ENCODE measurements around the gene ARPC5L. TPM values are rescaled to one million over a fixed set of nuclear protein-coding genes. Genes with fewer than 3 reads are reported as not detected.

Gene ARPC5L
- 10 to 100 TPM; 38.9 to 55.7 (median 53.6) TPM for polyA plus RNA-seq
- long read RNA-seq, donor 1, transcript ARPC5L-201 (4 exons, 1,325 nt) = major isoform, 42 of 67 reads
- long read RNA-seq, donor 1, partial matches to known transcripts = 23 of 67 reads
- long read RNA-seq, donor 1, other reads (novel, unspliced or antisense) = 0 of 67 reads
- long read RNA-seq, donor 2, transcript ARPC5L-201 (4 exons, 1,325 nt) = major isoform, 15 of 15 reads
- long read RNA-seq, donor 2, partial matches to known transcripts = 0 of 15 reads
- long read RNA-seq, donor 2, other reads (novel, unspliced or antisense) = 0 of 15 reads
- long read RNA-seq, donor 3, transcript ARPC5L-201 (4 exons, 1,325 nt) = major isoform, 17 of 38 reads
- long read RNA-seq, donor 3, partial matches to known transcripts = 17 of 38 reads
- long read RNA-seq, donor 3, other reads (novel, unspliced or antisense) = 0 of 38 reads
- long read RNA-seq, donor 4, partial matches to known transcripts = 0 of 1 reads
- long read RNA-seq, donor 4, other reads (novel, unspliced or antisense) = 0 of 1 reads
- long read RNA-seq, donor 5, transcript ARPC5L-201 (4 exons, 1,325 nt) = major isoform, 10 of 22 reads
- long read RNA-seq, donor 5, partial matches to known transcripts = 11 of 22 reads
- long read RNA-seq, donor 5, other reads (novel, unspliced or antisense) = 0 of 22 reads
- long read RNA-seq, donor 6, transcript ARPC5L-201 (4 exons, 1,325 nt) = major isoform, 17 of 32 reads
- long read RNA-seq, donor 6, partial matches to known transcripts = 14 of 32 reads
- long read RNA-seq, donor 6, other reads (novel, unspliced or antisense) = 0 of 32 reads
- long read RNA-seq, donor 7 = 0 reads
- long read RNA-seq, donor 8, partial matches to known transcripts = 0 of 1 reads
- long read RNA-seq, donor 8, other reads (novel, unspliced or antisense) = 0 of 1 reads
- long read RNA-seq, donor 9, transcript ARPC5L-201 (4 exons, 1,325 nt) = major isoform, 12 of 12 reads
- long read RNA-seq, donor 9, partial matches to known transcripts = 0 of 12 reads
- long read RNA-seq, donor 9, other reads (novel, unspliced or antisense) = 0 of 12 reads
- long read RNA-seq, donor 10, transcript ARPC5L-201 (4 exons, 1,325 nt) = major isoform, 20 of 21 reads
- long read RNA-seq, donor 10, partial matches to known transcripts = 0 of 21 reads
- long read RNA-seq, donor 10, other reads (novel, unspliced or antisense) = 0 of 21 reads

GRCh38 chr9:124861342-124862229 lies at the start of gene ARPC5L, which contains the start of gene RPL35:
ARPC5L (plus strand) TSS chr9:124862130; CDS start chr9:124869291, 7,161 bp downstream.
RPL35 (minus strand) TSS chr9:124861957; CDS start chr9:124861912, 45 bp downstream.
- WGBS, 3 donors = 0 to 1% (median 0%) methylated on average over 85 to 92 of the region's 92 CpGs
- FAIRE-seq = no peak
- no peaks in the 10 kb centered on the region for H3K27me3 ChIP-seq (ENCODE audit: control insufficient read depth in 3 of 3, insufficient read depth in 3 of 3, low read length in 3 of 3)
- peak; percentile 95 to 97 for DNase-seq
- H3K36me3 ChIP-seq (ENCODE audit: control insufficient read depth in 3 of 3, insufficient read depth in 2 of 3, low read depth in 1 of 3, low read length in 3 of 3) = peaks cover 5 to 50% (median 29%) of the 10 kb centered on the region in 3 donors
- peak within 1 kb of the TSS; percentile 69 to 94 (median 90) for H3K27ac ChIP-seq (ENCODE audit: low read depth in 1 of 3, low read length in 2 of 3)
- peaks cover 0 to 22% (median 0%) of the 10 kb centered on the region in 3 donors for H3K4me1 ChIP-seq (ENCODE audit: control insufficient read depth in 3 of 3, insufficient read depth in 2 of 3, low read depth in 1 of 3, low read length in 2 of 3)
- no peaks in the 10 kb centered on the region for H3K9me3 ChIP-seq (ENCODE audit: control insufficient read depth in 2 of 2, insufficient read depth in 1 of 2, low read depth in 1 of 2, low read length in 1 of 2)
- H3K4me3 ChIP-seq (ENCODE audit: low read depth in 1 of 3, low read length in 3 of 3) = peak within 1 kb of the TSS; percentile 67 to 100 (median 71)

DNA sequence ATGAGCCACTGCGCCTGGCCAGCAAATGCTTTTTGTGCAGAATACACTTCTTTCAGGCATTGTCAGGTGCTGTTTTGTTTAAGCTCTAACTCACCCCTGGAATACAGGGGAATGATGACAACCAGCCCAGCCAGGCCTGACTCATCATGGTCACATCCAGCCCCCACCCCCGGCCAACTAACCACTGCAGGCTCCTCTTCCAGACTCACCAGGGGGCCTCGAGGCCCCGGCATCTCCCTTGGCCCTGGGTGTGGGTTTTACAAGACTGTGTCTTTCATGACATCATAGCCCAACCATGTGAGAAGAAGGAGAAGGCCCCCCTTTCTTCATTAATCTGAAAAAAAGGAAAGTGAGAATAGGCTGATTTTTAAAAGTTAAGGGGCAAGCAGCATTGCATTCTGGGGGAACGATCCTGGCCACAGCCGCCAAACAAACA lies 49.5 kb upstream of the ARPC5L start:
- Histone ChIP-seq H3K36me3 (ENCODE audit: control insufficient read depth in 3 of 3, insufficient read depth in 2 of 3, low read depth in 1 of 3, low read length in 3 of 3) (peaks cover 0 to 10% (median 0%) of the 10 kb centered on the region in 3 donors), H3K4me3 (ENCODE audit: low read depth in 1 of 3, low read length in 3 of 3) (no peak overlapping the region), H3K9me3 (ENCODE audit: control insufficient read depth in 2 of 2, insufficient read depth in 1 of 2, low read depth in 1 of 2, low read length in 1 of 2) (no peaks in the 10 kb centered on the region), H3K4me1 (ENCODE audit: control insufficient read depth in 3 of 3, insufficient read depth in 2 of 3, low read depth in 1 of 3, low read length in 2 of 3) (peaks cover 0 to 7% (median 0%) of the 10 kb centered on the region in 3 donors), H3K27ac (ENCODE audit: low read depth in 1 of 3, low read length in 2 of 3) (peak overlapping the region in 1 of 3 donors; percentile 42), H3K27me3 (ENCODE audit: control insufficient read depth in 3 of 3, insufficient read depth in 3 of 3, low read length in 3 of 3) (no peaks in the 10 kb centered on the region)
- 64 to 77% (median 70%) methylated on average over 6 of the region's 6 CpGs for WGBS, 3 donors
- DNase-seq (peak in 1 of 2 donors; percentile 27), FAIRE-seq (no peak)

DNA sequence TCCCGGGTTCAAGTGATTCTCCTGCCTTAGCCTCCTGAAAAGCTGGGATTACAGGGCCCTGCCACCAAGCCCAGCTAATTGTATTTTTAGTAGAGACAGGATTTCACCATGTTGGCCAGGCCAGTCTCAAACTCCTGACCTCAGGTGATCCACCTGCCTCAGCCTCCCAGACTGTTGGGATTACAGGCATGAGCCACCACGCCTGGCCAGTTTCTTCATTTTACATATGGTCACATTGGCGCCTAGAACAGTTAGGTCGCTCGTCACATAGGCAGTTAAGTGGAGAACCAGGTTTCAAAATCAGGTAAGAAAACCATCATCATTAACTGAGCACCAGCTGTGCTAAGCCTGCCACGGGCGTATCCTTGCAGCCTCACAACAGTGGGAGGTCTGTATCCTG lies 48.9 kb upstream of the ARPC5L start:
- WGBS, 3 donors = 83 to 87% (median 84%) methylated on average over 7 of the region's 7 CpGs
- no peaks in the 10 kb centered on the region for H3K9me3 ChIP-seq (ENCODE audit: control insufficient read depth in 2 of 2, insufficient read depth in 1 of 2, low read depth in 1 of 2, low read length in 1 of 2)
- no peak for DNase-seq
- peaks cover 0 to 8% (median 0%) of the 10 kb centered on the region in 3 donors for H3K36me3 ChIP-seq (ENCODE audit: control insufficient read depth in 3 of 3, insufficient read depth in 2 of 3, low read depth in 1 of 3, low read length in 3 of 3)
- peak overlapping the region in 1 of 3 donors; percentile 42 for H3K27ac ChIP-seq (ENCODE audit: low read depth in 1 of 3, low read length in 2 of 3)
- peaks cover 0 to 7% (median 0%) of the 10 kb centered on the region in 3 donors for H3K4me1 ChIP-seq (ENCODE audit: control insufficient read depth in 3 of 3, insufficient read depth in 2 of 3, low read depth in 1 of 3, low read length in 2 of 3)
- no peak overlapping the region for H3K4me3 ChIP-seq (ENCODE audit: low read depth in 1 of 3, low read length in 3 of 3)
- no peak for FAIRE-seq
- no peaks in the 10 kb centered on the region for H3K27me3 ChIP-seq (ENCODE audit: control insufficient read depth in 3 of 3, insufficient read depth in 3 of 3, low read length in 3 of 3)

DNA sequence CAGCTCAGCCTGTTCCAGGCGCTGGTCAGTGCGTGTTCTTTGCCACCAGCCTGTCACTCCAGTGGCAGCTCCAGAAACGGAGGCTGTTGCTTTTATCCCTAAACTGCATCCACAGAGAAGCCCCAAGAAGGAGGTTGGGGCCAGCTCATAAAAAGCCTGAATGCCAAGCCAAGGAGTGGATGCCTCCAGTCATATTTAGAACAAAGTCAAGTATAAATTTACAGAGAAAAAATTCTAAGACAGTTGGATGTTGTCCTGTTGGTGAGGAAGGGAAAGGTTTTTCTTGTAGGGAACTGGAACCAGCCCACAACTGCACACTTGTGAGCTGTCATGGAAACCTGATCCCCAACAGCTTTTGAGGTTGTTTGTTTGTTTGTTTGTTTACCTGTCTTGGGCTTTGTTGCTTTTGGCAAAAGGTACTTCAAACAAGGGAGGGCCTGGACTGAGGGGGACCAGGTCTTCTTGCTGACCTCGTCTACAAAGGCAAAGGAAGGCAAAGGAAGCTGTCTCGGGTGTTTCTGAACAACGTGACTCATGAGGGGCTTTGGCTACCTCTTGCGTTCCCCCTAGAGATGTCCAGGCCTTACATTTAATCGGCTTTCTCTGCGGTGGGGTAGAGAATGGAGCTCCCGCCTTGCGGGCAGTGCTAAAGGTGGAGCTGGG lies 48.3 kb upstream of the ARPC5L start:
- Histone ChIP-seq H3K36me3 (ENCODE audit: control insufficient read depth in 3 of 3, insufficient read depth in 2 of 3, low read depth in 1 of 3, low read length in 3 of 3) (peaks cover 0 to 8% (median 0%) of the 10 kb centered on the region in 3 donors), H3K27ac (ENCODE audit: low read depth in 1 of 3, low read length in 2 of 3) (no peak overlapping the region), H3K4me1 (ENCODE audit: control insufficient read depth in 3 of 3, insufficient read depth in 2 of 3, low read depth in 1 of 3, low read length in 2 of 3) (peaks cover 0 to 7% (median 0%) of the 10 kb centered on the region in 3 donors), H3K27me3 (ENCODE audit: control insufficient read depth in 3 of 3, insufficient read depth in 3 of 3, low read length in 3 of 3) (no peaks in the 10 kb centered on the region), H3K4me3 (ENCODE audit: low read depth in 1 of 3, low read length in 3 of 3) (no peak overlapping the region), H3K9me3 (ENCODE audit: control insufficient read depth in 2 of 2, insufficient read depth in 1 of 2, low read depth in 1 of 2, low read length in 1 of 2) (no peaks in the 10 kb centered on the region)
- 83 to 86% (median 83%) methylated on average over 11 of the region's 11 CpGs for WGBS, 3 donors
- FAIRE-seq (no peak), DNase-seq (no peak)

DNA sequence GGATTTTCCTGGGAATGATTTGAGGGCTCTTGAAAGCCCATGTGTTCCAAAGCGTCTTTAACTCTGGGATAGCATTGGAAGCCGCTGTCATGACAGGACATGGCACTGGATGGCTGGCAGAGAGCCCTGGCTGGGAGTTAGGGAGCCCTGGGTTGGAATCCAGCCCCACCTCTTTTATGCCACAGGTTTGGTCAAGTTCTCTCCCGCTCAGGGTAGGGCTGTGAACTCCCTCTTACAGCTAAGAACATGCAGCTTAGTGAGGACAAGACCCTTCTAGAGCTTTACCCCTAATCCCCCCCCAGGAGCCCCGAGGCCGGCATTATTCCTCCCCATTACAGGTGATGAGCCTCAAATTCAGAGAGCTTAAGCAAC lies 47.8 kb upstream of the ARPC5L start:
- no peak overlapping the region for H3K27ac ChIP-seq (ENCODE audit: low read depth in 1 of 3, low read length in 2 of 3)
- FAIRE-seq (no peak), DNase-seq (no peak)
- peaks cover 0 to 8% (median 0%) of the 10 kb centered on the region in 3 donors for H3K36me3 ChIP-seq (ENCODE audit: control insufficient read depth in 3 of 3, insufficient read depth in 2 of 3, low read depth in 1 of 3, low read length in 3 of 3)
- no peaks in the 10 kb centered on the region for H3K27me3 ChIP-seq (ENCODE audit: control insufficient read depth in 3 of 3, insufficient read depth in 3 of 3, low read length in 3 of 3)
- 73 to 84% (median 80%) methylated on average over 5 of the region's 5 CpGs for WGBS, 3 donors
- H3K9me3 ChIP-seq (ENCODE audit: control insufficient read depth in 2 of 2, insufficient read depth in 1 of 2, low read depth in 1 of 2, low read length in 1 of 2) = no peaks in the 10 kb centered on the region
- peaks cover 0 to 13% (median 0%) of the 10 kb centered on the region in 3 donors for H3K4me1 ChIP-seq (ENCODE audit: control insufficient read depth in 3 of 3, insufficient read depth in 2 of 3, low read depth in 1 of 3, low read length in 2 of 3)
- no peak overlapping the region for H3K4me3 ChIP-seq (ENCODE audit: low read depth in 1 of 3, low read length in 3 of 3)

GRCh38 chr9:124815601-124816000 lies 46.3 kb upstream of the ARPC5L start:
- FAIRE-seq (no peak), DNase-seq (no peak)
- H3K27me3 ChIP-seq (ENCODE audit: control insufficient read depth in 3 of 3, insufficient read depth in 3 of 3, low read length in 3 of 3) = no peaks in the 10 kb centered on the region
- no peaks in the 10 kb centered on the region for H3K36me3 ChIP-seq (ENCODE audit: control insufficient read depth in 3 of 3, insufficient read depth in 2 of 3, low read depth in 1 of 3, low read length in 3 of 3)
- H3K4me3 ChIP-seq (ENCODE audit: low read depth in 1 of 3, low read length in 3 of 3) = no peak overlapping the region
- H3K9me3 ChIP-seq (ENCODE audit: control insufficient read depth in 2 of 2, insufficient read depth in 1 of 2, low read depth in 1 of 2, low read length in 1 of 2) = no peaks in the 10 kb centered on the region
- no peak overlapping the region for H3K27ac ChIP-seq (ENCODE audit: low read depth in 1 of 3, low read length in 2 of 3)
- WGBS, 3 donors = 87 to 91% (median 89%) methylated on average over 5 of the region's 5 CpGs
- peaks cover 0 to 16% (median 0%) of the 10 kb centered on the region in 3 donors for H3K4me1 ChIP-seq (ENCODE audit: control insufficient read depth in 3 of 3, insufficient read depth in 2 of 3, low read depth in 1 of 3, low read length in 2 of 3)
